Coronary artery (tissue), 2 donors: ENCODE results near the gene WDR82.

Experiments
- DNase-seq: peaks from one replicate; pipeline ENCODE4 v3.0.0-alpha.2; 2017; ENCODE audit warnings: low spot score
- H3K27ac ChIP-seq, 2 donors: fragments of 200-600 bp; sonication (generic); one replicate each; pipeline ENCODE4 v1.5.1; 2016 to 2019
- H3K4me3 ChIP-seq: fragments of 200-600 bp; sonication (generic); 2 replicates; pipeline ENCODE4 v1.5.1; 2016; ENCODE audit warnings: mild to moderate bottlenecking, moderate library complexity
- TF ChIP-seq, protein P1 (sequence below): fragments of 200-600 bp; sonication (generic); IDR thresholded peaks from one replicate; pipeline ENCODE4 v1.5.1; 2019; ENCODE audit warnings: antibody characterized with exemption

Gene WDR82

DNA sequence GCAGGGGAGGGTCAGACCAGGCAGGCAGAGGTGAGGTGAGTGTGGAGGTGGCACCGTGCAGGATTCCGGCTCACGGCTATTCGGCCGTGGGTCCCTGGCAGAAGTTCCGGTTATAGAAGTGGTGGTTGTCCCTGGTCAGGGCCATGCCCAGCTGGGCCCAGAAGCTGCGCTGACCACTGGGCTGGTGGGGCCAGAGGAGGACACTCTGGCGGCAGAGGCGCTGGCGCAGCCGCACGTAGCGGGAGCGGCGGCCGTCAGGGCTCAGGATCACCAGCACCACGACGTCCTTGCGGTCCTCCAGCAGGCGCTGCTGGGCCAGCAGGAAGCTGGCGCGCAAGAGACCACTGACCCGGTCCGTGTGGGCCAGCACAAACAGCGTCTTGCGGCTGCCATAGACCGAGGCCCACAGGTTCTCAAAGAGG, 57.3 kb downstream of the WDR82 start:
- TF ChIP-seq, protein P1, sequence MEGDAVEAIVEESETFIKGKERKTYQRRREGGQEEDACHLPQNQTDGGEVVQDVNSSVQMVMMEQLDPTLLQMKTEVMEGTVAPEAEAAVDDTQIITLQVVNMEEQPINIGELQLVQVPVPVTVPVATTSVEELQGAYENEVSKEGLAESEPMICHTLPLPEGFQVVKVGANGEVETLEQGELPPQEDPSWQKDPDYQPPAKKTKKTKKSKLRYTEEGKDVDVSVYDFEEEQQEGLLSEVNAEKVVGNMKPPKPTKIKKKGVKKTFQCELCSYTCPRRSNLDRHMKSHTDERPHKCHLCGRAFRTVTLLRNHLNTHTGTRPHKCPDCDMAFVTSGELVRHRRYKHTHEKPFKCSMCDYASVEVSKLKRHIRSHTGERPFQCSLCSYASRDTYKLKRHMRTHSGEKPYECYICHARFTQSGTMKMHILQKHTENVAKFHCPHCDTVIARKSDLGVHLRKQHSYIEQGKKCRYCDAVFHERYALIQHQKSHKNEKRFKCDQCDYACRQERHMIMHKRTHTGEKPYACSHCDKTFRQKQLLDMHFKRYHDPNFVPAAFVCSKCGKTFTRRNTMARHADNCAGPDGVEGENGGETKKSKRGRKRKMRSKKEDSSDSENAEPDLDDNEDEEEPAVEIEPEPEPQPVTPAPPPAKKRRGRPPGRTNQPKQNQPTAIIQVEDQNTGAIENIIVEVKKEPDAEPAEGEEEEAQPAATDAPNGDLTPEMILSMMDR, result no peak
- DNase-seq, result no peak
- no peak overlapping the region for H3K4me3 ChIP-seq
- no peak overlapping the region for H3K27ac ChIP-seq

DNA sequence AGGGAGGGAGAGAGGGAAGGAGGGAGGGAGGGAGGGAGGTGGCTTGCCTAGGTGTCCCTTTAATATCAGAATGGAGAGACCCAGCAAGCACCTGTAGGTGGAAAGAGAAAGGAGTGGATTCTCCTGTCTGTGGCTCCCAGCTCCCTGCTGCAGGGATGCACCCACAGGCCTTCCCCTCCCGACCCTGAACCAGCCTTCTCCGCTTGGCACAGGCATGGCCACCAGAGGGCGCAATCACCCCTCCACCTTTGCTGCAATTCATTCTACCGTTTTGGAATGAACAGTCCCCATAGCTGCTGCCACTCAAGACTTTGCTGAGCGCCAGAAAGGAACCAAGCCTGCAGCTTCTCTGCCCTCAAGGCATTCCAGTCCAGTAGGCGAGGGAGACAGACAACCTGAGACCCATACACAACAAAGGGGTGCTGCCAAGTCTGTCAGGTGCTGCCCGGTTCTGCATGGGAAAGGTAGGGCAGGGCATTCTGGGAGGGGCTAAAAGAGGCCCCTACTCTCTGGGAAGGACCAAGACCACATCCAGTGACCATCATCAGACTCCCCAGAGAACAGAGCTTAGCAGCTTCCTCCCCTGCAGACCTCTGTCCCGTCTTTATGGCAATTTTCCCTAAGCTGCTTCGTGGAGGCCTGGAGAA, 57.9 kb downstream of the WDR82 start:
- Histone ChIP-seq H3K27ac (no peak overlapping the region), H3K4me3 (no peak overlapping the region)
- peak; percentile 85 for DNase-seq
- TF ChIP-seq, protein P1, result peak; percentile 80

DNA sequence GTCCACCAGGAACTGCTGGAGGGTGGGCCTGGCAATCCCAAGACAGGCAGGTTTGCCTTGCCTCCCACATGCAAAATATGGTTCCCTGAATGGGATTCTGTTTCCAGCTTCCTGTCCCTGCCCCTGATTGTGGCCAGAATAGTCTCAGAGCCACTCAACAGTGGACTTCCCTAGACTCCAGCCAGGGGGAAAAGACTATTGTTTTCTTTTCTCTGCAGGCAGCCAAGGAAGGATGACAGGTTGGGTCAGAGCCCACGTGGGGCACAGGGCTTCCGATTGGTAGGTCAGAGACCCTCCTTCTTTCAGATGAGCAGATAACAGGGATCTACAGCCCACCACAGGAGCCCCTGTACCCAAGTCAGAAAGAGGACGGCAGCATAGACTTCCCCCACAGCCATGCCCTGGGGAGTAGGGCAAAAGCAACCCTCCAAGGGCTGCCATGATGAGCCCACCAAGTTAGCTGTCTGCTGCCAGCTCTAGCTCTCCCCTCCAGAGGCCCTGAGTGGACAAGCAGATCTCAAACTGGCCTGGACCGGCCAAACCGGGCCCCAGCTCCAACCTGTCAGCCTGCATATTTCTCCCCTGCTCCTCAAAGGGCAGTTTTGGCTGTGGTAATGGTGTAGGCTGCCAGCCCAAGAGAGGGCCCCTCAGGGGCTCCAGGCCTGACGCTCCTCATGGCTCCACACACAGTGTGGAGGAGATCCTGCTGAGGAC, 59.4 kb downstream of the WDR82 start:
- TF ChIP-seq, protein P1, result no peak
- no peak for DNase-seq
- peak overlapping the region in 1 of 2 donors; percentile 69 for H3K27ac ChIP-seq
- H3K4me3 ChIP-seq, result no peak overlapping the region

DNA sequence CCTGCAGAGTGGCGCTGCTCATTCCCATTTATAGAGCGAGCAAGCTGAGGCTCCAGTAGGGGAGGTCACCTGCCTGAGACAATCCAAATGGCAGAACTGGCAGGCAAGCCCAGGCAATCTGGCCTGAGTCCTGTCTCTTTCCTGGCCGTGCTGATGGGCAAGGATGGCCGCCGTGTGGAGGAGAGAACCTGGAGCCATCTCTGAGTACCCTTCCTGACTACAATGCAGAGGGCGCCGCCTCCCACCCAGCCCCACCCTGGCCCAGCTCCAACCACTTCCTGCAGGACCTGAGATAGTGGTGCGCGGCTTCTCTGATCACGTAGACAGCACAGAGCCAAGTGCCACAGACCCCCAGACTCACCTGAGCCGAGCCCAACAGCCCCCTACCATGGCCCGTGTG, 60.0 kb downstream of the WDR82 start:
- Histone ChIP-seq H3K27ac (peak overlapping the region in 1 of 2 donors; percentile 69), H3K4me3 (no peak overlapping the region)
- TF ChIP-seq, protein P1, result no peak
- no peak for DNase-seq

DNA sequence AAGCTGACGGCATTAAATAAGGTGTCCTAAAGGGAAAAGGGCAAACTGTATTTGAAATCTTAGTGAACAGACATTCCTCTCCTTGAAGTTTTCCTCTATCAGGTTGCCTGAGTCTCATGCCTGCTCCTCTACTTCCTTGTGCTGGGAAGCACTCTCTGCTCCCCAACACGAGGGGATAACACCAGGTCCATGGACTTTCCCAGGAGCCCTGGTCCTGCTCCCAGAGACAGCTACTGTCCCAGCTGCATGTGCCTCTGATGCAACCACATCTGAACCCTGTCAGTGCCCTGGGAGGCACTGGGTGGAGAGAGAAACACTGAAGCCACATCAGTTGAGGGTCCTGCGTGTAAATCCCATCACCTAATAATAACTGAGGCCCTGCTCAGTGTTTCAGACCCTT, 60.4 kb downstream of the WDR82 start:
- TF ChIP-seq, protein P1, result no peak
- DNase-seq, result no peak
- H3K4me3 ChIP-seq, result no peak overlapping the region
- peak overlapping the region in 1 of 2 donors; percentile 69 for H3K27ac ChIP-seq

DNA sequence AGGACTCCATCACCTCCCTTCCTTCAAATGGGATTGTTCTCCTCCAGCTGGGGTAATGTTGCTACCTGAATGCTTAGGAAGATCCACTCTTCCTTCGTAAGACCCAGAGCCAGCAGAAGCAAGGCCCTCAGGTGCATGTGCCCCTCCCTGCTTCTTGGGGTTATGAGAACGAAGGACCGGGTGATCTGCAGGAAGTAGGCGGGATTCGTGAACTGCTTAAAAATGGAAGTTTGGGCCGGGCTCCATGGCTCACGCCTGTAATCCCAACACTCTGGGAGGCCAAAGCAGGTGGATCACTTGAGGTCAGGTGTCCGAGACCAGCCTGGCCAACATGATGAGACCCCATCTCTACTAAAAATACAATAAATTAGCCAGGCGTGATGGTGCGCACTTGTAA, 61.0 kb downstream of the WDR82 start:
- TF ChIP-seq, protein P1, result no peak
- no peak for DNase-seq
- Histone ChIP-seq H3K27ac (peak overlapping the region in 1 of 2 donors; percentile 46), H3K4me3 (no peak overlapping the region)
